DOHH2 (cell line): Measurements from ENCODE around the gene PLEKHG5.

Experiments used
- H3F3A ChIP-seq: fragments of 200-600 bp; sonication (generic), shearing (Covaris generic); 2 replicates; pipeline ENCODE4 v1.6.0; 2016; ENCODE audit warnings: antibody characterized with exemption, mild to moderate bottlenecking; ENCODE audit not compliant: control insufficient read depth, insufficient read depth
- H3K27ac ChIP-seq: fragments of 200-600 bp; sonication (generic); 2 replicates; pipeline ENCODE4 v1.5.1; 2014; ENCODE audit warnings: low read depth, mild to moderate bottlenecking, low read length, moderate library complexity
- H3K27me3 ChIP-seq: fragments of 200-600 bp; sonication (generic); 2 replicates; pipeline ENCODE4 v1.6.1; 2014; ENCODE audit warnings: mild to moderate bottlenecking, low read length, mixed read lengths; ENCODE audit not compliant: control insufficient read depth
- H3K36me3 ChIP-seq: fragments of 200-600 bp; sonication (generic); 2 replicates; pipeline ENCODE4 v1.6.1; 2014; ENCODE audit warnings: mild to moderate bottlenecking, low read length, moderate library complexity, mixed read lengths; ENCODE audit not compliant: control insufficient read depth
- H3K4me1 ChIP-seq: fragments of 200-600 bp; sonication (generic); 2 replicates; pipeline ENCODE4 v1.6.1; 2014; ENCODE audit warnings: mild to moderate bottlenecking, low read length, mixed read lengths; ENCODE audit not compliant: control insufficient read depth
- H3K4me2 ChIP-seq: fragments of 200-600 bp; sonication (generic); 2 replicates; pipeline ENCODE4 v1.6.0; 2014; ENCODE audit warnings: mild to moderate bottlenecking, low read length, moderate library complexity
- H3K4me3 ChIP-seq: fragments of 200-600 bp; sonication (generic); 2 replicates; pipeline ENCODE4 v1.5.1; 2014; ENCODE audit warnings: mild to moderate bottlenecking, low read length, mixed read lengths
- H3K79me2 ChIP-seq: fragments of 200-600 bp; sonication (generic); 2 replicates; pipeline ENCODE4 v1.6.1; 2014; ENCODE audit warnings: mild to moderate bottlenecking, low read length, mixed read lengths; ENCODE audit not compliant: control insufficient read depth
- H3K9me2 ChIP-seq: fragments of 200-600 bp; sonication (generic); replicated peaks from 2 replicates; pipeline ENCODE4 v1.6.1; 2014; ENCODE audit warnings: mild to moderate bottlenecking, low read length, mixed read lengths; ENCODE audit not compliant: control insufficient read depth
- H3K9me3 ChIP-seq: fragments of 200-600 bp; sonication (generic); 2 replicates; pipeline ENCODE4 v1.6.1; 2014; ENCODE audit warnings: antibody characterized with exemption, low read length, mixed read lengths; ENCODE audit not compliant: control insufficient read depth, insufficient read depth
- H4K20me1 ChIP-seq: fragments of 200-600 bp; sonication (generic); 2 replicates; pipeline ENCODE4 v1.6.0; 2014; ENCODE audit warnings: low read depth, mild to moderate bottlenecking, antibody characterized with exemption, low read length, moderate library complexity; ENCODE audit not compliant: control insufficient read depth, insufficient read depth
- CTCF ChIP-seq: fragments of 200-600 bp; sonication (generic); IDR thresholded peaks from one replicate; pipeline ENCODE4 v1.5.1; 2014; ENCODE audit warnings: antibody characterized with exemption, mild to moderate bottlenecking, low read depth, low read length; ENCODE audit not compliant: poor library complexity, severe bottlenecking
- EZH2phosphoT487 ChIP-seq: fragments of 200-600 bp; sonication (generic); IDR thresholded peaks from 2 replicates; pipeline ENCODE4 v1.6.1; 2017; ENCODE audit warnings: borderline replicate concordance, mild to moderate bottlenecking, antibody characterized with exemption, low read length, moderate library complexity, mixed read lengths

Gene PLEKHG5

GRCh38 chr1:6508816-6509189 lies 17.3 kb upstream of the PLEKHG5 start:
- Histone ChIP-seq H3K27ac (no peak overlapping the region), H3K79me2 (no peaks in the 10 kb centered on the region), H3K9me2 (no peaks in the 10 kb centered on the region), H3K9me3 (no peaks in the 10 kb centered on the region), H4K20me1 (no peaks in the 10 kb centered on the region), H3K27me3 (no peaks in the 10 kb centered on the region), H3K4me3 (no peak overlapping the region), H3K36me3 (no peaks in the 10 kb centered on the region), H3K4me2 (no peak overlapping the region), H3K4me1 (no peaks in the 10 kb centered on the region), H3F3A (no peaks in the 10 kb centered on the region)
- TF ChIP-seq EZH2phosphoT487 (no peak), CTCF (no peak)

GRCh38 chr1:6508154-6508815 lies 16.8 kb upstream of the PLEKHG5 start:
- Histone ChIP-seq H3K4me3 (no peak overlapping the region), H3K9me2 (no peaks in the 10 kb centered on the region), H3K9me3 (no peaks in the 10 kb centered on the region), H3K36me3 (no peaks in the 10 kb centered on the region), H3K27ac (no peak overlapping the region), H3K27me3 (no peaks in the 10 kb centered on the region), H3K79me2 (no peaks in the 10 kb centered on the region), H4K20me1 (no peaks in the 10 kb centered on the region), H3F3A (no peaks in the 10 kb centered on the region), H3K4me2 (no peak overlapping the region), H3K4me1 (no peaks in the 10 kb centered on the region)
- no peak for TF ChIP-seq EZH2phosphoT487
- TF ChIP-seq CTCF: no peak

GRCh38 chr1:6507461-6507911 lies 16.0 kb upstream of the PLEKHG5 start:
- Histone ChIP-seq H3K4me2 (no peak overlapping the region), H3K27me3 (no peaks in the 10 kb centered on the region), H3K4me1 (no peaks in the 10 kb centered on the region)

More at GRCh38 chr1:6507461-6507911, 16.0 kb upstream of the PLEKHG5 start:
- Histone ChIP-seq H3K9me2 (no peaks in the 10 kb centered on the region), H3K4me3 (no peak overlapping the region), H3K9me3 (no peaks in the 10 kb centered on the region), H3K79me2 (no peaks in the 10 kb centered on the region), H3F3A (no peaks in the 10 kb centered on the region), H4K20me1 (no peaks in the 10 kb centered on the region), H3K27ac (no peak overlapping the region), H3K36me3 (no peaks in the 10 kb centered on the region)
- no peak for TF ChIP-seq CTCF
- no peak for TF ChIP-seq EZH2phosphoT487
